CD4-positive, CD25-positive, alpha-beta regulatory T cell (primary cell): ENCODE data around the gene SRGAP2B. TPM values are rescaled to one million over a fixed set of nuclear protein-coding genes. Genes with fewer than 3 reads are reported as not detected.
"Not testable (repeated sequence)": the region's sequence is repeated elsewhere in the genome, so short reads cannot be mapped to it uniquely, and the experiment has no call there.

Source experiments
- ATAC-seq, 2 donors: fragments of 150-1000 bp; cut with Tn5 transposase; one replicate each; pipeline ENCODE4 v1.10.0; 2021; ENCODE audit warnings: low read depth in 2 of 2, moderate number of reproducible peaks in 2 of 2, moderate library complexity in 1 of 2
- DNase-seq, 3 donors: peaks; one replicate each; pipeline versions ENCODE4 v3.0.0 to v3.0.0-alpha.2; 2012 to 2022; ENCODE audit warnings: mixed read lengths in 1 of 3
- H3K27ac ChIP-seq: one replicate; pipeline ENCODE4 v1.7.0; 2013; ENCODE audit warnings: mild to moderate bottlenecking, low read length; ENCODE audit not compliant: insufficient read depth, poor library complexity, severe bottlenecking
- H3K27me3 ChIP-seq: one replicate; pipeline ENCODE4 v1.7.0; 2013; ENCODE audit warnings: low read length; ENCODE audit not compliant: control insufficient read depth, insufficient read depth
- H3K36me3 ChIP-seq: one replicate; pipeline ENCODE4 v1.7.0; 2013; ENCODE audit warnings: mild to moderate bottlenecking, low read length, moderate library complexity; ENCODE audit not compliant: control insufficient read depth, insufficient read depth
- H3K4me1 ChIP-seq: 2 replicates; pipeline ENCODE4 v1.7.0; 2013; ENCODE audit warnings: mild to moderate bottlenecking, low read length; ENCODE audit not compliant: insufficient read depth, control insufficient read depth, poor library complexity, severe bottlenecking
- H3K4me3 ChIP-seq: one replicate; pipeline ENCODE4 v1.7.0; 2013; ENCODE audit warnings: low read depth, mild to moderate bottlenecking, low read length, moderate library complexity
- H3K9me3 ChIP-seq, 2 experiments: 1 replicate in 1 of 2; 2 replicates in 1 of 2; pipeline ENCODE4 v1.7.0; 2013; ENCODE audit warnings: low read length in 2 of 2, mild to moderate bottlenecking in 1 of 2, moderate library complexity in 1 of 2; ENCODE audit not compliant: control insufficient read depth in 2 of 2
- H3K27ac Mint-ChIP-seq, 3 donors: one replicate each; pipeline ENCODE4 v1.8.0; 2020 to 2022; ENCODE audit warnings: mild to moderate bottlenecking in 3 of 3, mixed read lengths in 3 of 3, moderate library complexity in 2 of 3
- H3K27me3 Mint-ChIP-seq: one replicate; pipeline ENCODE4 v1.8.0; 2022; ENCODE audit warnings: mild to moderate bottlenecking, mixed read lengths
- H3K36me3 Mint-ChIP-seq: one replicate; pipeline ENCODE4 v1.8.0; 2020; ENCODE audit warnings: mixed read lengths
- H3K4me1 Mint-ChIP-seq, 4 donors: one replicate each; pipeline ENCODE4 v1.8.0; 2020 to 2022; ENCODE audit warnings: mixed read lengths in 4 of 4, mild to moderate bottlenecking in 1 of 4
- H3K4me3 Mint-ChIP-seq, 4 donors: one replicate each; pipeline ENCODE4 v1.8.0; 2020 to 2022; ENCODE audit warnings: mild to moderate bottlenecking in 4 of 4, mixed read lengths in 4 of 4, moderate library complexity in 3 of 4
- H3K9me3 Mint-ChIP-seq, 7 donors: one replicate each; pipeline ENCODE4 v1.8.0; 2020 to 2022; ENCODE audit warnings: mixed read lengths in 7 of 7, mild to moderate bottlenecking in 3 of 7, moderate library complexity in 2 of 7
- polyA plus RNA-seq, 4 donors: library from polyadenylated mRNA; unstranded; fragments of 300-500 nt; fragmentation: Illumina TruSeq; gene quantifications; one replicate each; pipeline ENCODE4 v1.2.3, GENCODE V29; 2021
- total RNA-seq: library from RNA; stranded (reverse); gene quantifications from one replicate; pipeline ENCODE4 v1.2.3, GENCODE V29; 2022

Gene SRGAP2B
- total and polyA plus RNA-seq, 5 donors from 2014 or later, result 1.2 to 36.7 (median 2.1) TPM

DNA sequence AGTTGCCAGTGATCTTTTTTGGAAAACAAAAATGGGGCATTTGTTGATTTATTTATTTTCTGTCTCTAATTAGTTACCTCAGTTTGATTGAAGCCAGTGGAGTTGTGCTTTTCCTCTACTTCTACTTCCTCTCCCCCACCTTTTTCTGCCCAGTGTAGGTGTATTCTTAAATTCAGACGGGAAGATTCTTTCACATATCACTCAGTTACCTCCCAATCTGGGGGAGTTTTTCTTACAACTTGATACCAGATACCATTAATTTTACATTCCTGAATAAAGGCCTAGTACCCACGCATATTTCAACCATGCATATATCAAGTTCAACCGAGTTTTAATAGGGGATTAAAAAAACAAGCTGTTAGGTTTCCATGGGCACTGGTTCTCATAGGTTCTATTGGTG, 16.5 kb upstream of the SRGAP2B start:
- H3K9me3 Mint-ChIP-seq, H3K27me3 ChIP-seq, H3K4me1 Mint-ChIP-seq, DNase-seq, H3K36me3 Mint-ChIP-seq, H3K4me1 ChIP-seq, H3K4me3 ChIP-seq, H3K27me3 Mint-ChIP-seq, H3K4me3 Mint-ChIP-seq, H3K27ac ChIP-seq, H3K27ac Mint-ChIP-seq, ATAC-seq, H3K36me3 ChIP-seq, H3K9me3 ChIP-seq: not testable (repeated sequence)

DNA sequence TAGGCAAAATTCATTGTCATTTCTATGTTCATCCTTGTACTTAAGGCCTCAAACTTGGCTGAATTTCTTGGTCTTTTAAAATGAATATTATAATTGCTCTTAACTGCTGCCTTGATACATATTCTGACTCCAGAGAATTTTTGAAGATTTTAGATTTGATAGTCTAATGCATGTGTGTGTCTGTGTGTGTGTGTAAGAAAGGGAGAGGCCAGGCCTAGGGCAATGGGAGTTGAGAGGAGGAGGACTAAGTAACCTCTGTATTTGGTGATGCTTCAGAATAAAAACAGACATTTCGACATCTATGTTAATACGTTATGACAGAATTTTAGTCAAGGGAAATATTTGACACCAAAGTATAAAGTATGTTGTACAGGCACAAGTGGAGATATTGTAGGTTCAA, 8.2 kb upstream of the SRGAP2B start:
- not testable (repeated sequence) for H3K9me3 ChIP-seq, H3K27me3 ChIP-seq, H3K9me3 Mint-ChIP-seq, H3K27me3 Mint-ChIP-seq, H3K36me3 Mint-ChIP-seq, H3K4me3 Mint-ChIP-seq, DNase-seq, H3K36me3 ChIP-seq, H3K4me3 ChIP-seq, H3K27ac Mint-ChIP-seq, H3K27ac ChIP-seq, H3K4me1 Mint-ChIP-seq, H3K4me1 ChIP-seq, ATAC-seq

DNA sequence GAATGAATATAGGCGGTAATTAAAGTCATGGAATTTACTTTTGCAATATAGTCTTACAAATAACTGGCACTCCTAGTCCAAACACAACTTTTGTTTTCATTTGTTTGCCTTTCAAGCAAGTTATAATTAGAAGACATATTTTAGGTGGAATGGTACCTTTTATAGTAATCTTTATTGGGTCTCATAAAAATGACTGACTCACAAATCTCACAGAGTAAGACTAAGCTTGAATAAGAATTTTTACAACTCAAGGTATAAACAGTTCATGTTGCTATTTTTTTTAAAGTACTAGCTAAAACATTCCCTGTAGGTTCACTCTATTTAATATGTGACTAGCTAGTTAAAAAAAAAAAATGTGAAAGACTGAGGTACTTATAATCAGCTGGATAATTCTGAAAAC, 6.6 kb upstream of the SRGAP2B start:
- not testable (repeated sequence) for H3K36me3 ChIP-seq, H3K36me3 Mint-ChIP-seq, H3K4me3 ChIP-seq, H3K27ac ChIP-seq, H3K4me3 Mint-ChIP-seq, H3K27me3 Mint-ChIP-seq, H3K9me3 ChIP-seq, DNase-seq, H3K27ac Mint-ChIP-seq, H3K27me3 ChIP-seq, H3K4me1 Mint-ChIP-seq, H3K9me3 Mint-ChIP-seq, H3K4me1 ChIP-seq, ATAC-seq

DNA sequence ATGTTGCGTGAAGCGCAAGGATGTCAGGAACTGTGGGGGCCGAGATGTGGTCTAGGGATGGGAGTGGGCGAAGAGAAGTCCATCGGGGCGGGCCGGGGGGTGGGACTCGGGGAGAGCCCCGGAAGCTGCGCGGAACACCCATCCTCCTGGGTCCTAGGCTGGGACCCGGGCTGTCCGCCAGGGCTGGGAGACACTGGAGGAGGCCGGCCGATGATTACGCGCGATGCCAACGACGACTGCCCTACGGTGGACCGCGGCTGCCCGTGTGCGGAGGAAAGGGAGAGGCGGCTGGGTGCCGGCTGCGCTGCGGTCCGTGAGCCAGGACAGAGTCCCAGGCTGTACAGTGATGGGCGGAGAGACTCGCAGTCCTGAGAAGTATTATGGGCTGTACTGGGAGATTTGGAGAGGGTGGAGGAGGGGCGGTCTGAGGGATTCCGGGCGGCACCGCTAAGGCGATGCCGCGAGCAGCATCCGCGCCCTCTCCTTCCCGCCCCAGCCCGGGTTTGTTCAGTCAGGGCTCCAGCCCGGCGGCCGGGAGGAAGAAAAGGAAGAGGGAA, 395 bp downstream of the SRGAP2B start:
- H3K27me3 Mint-ChIP-seq, ATAC-seq, H3K4me1 ChIP-seq, H3K27ac ChIP-seq, H3K9me3 ChIP-seq, H3K4me3 ChIP-seq, H3K4me1 Mint-ChIP-seq, H3K36me3 Mint-ChIP-seq, H3K9me3 Mint-ChIP-seq, H3K36me3 ChIP-seq, H3K27ac Mint-ChIP-seq, H3K27me3 ChIP-seq: not testable (repeated sequence)
- peak overlapping the region in 2 of 4 donors; percentile 44 to 70 for H3K4me3 Mint-ChIP-seq
- peak in 2 of 3 donors; percentile 2 to 3 for DNase-seq

DNA sequence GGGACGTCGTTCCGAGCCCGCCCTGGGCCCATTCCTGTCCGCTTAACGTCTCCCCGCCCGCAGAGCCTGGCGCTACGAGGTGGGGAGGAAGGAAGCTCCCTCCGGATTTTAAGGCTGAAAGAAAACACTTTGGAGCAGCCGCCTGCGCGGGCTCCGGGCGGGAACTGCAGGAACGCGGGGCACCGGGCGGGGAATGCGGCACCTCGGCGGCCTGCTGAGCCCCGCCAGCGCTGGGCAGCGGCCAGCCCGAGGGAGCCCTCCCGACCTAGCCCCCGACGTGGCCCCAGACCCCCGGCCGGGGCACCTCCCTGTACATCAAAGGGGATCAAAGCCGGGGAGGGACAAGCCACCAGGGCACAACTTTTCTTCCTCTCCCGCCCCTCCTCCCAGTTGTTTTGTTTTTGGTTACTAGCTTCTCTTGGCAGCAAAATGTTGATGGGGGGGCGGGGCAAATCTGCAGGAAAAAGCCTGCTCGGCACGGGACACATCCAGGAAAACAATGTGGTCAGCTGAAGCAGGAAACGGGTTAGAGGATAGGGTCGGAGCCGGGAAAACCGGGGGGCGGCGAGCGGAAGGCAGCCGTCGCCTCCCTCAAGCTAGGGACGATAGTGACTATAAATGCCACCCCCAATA, 1.5 kb downstream of the SRGAP2B start:
- H3K4me1 Mint-ChIP-seq, H3K9me3 Mint-ChIP-seq, H3K36me3 ChIP-seq, H3K4me1 ChIP-seq, H3K27ac ChIP-seq, H3K27me3 ChIP-seq, ATAC-seq, H3K27me3 Mint-ChIP-seq, H3K36me3 Mint-ChIP-seq, H3K9me3 ChIP-seq, H3K4me3 ChIP-seq: not testable (repeated sequence)
- DNase-seq, result peak in 2 of 3 donors; percentile 0 to 1
- Mint-ChIP-seq H3K4me3 (peak overlapping the region; percentile 92 to 97 (median 94)), H3K27ac (peak overlapping the region in 1 of 3 donors; percentile 60)

DNA sequence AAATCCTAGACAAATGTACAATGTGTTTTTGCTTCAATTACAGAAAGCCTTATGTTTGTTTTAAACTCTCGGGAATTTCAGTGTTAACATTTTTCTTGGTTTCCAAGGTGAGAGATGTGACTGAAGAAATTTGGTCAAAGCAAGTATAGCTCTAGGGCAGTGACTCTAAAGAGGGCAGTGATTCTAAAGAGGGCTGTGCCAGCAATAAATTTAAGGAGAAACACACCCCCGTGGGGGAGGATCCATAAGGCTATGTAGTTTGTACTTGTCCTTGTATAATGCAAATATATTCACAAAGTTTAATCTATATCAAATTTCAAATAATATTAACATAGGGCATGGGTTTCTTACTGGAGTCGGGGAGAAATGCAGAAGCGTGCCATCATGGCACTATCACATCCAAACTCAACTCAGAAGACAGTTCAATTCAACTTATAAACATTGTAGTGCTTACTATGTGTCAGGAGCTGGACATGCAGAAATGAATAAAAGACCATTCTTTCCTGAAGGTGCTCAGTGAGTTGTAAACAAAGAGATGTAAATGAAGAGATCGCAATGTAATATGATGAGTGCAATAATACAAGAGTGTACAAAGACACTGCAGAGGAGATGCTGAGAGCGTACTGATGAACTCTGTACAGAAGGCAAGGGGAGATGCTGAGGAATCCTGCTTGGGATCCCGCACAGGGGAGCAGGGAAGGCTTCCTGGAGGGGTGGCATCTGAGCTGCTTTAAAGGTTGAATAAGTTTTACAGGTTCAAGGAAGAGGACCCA, 12.5 kb downstream of the SRGAP2B start:
- H3K4me1 Mint-ChIP-seq, H3K9me3 Mint-ChIP-seq, H3K9me3 ChIP-seq, H3K27me3 ChIP-seq, H3K27ac ChIP-seq, H3K27me3 Mint-ChIP-seq, ATAC-seq, H3K4me1 ChIP-seq, DNase-seq, H3K36me3 Mint-ChIP-seq, H3K27ac Mint-ChIP-seq, H3K36me3 ChIP-seq, H3K4me3 ChIP-seq, H3K4me3 Mint-ChIP-seq: not testable (repeated sequence)

DNA sequence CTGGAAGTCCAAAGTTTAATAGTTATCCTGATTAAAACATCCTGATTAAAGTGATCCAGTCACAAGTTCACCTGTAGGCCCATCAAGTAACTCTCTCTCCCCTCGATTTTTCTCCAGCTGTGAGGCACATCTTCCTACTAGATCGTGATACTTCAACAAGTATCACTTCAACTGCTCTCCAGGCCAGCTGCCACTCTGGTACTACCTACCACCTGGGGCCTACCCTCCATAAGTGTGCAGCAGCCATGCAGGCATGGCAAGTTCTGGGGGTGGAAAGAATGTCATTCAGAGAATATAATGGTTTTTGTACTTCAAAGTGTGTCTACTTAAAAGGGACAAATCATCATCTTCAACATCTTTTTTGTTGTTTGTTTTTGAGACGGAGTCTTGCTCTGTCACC, 14.9 kb downstream of the SRGAP2B start:
- not testable (repeated sequence) for ATAC-seq

DNA sequence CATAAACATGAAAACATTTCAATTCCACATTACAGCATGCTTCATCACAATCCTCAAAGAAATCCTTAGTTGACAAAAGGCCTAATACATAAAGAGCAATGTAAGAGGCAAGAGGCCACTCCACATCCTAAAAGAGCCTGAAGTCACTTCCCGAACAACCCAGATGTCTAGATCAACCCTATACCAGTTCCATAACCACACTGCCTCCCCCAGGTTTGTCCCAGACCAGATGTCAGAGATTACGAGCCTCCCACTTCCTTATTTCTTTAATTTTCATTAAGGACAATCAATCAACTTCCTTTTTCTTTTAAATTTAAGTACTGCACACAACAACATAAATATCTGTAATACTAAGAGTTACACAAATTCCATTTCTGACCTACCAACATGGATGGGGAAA, 15.4 kb downstream of the SRGAP2B start:
- not testable (repeated sequence) for H3K4me1 Mint-ChIP-seq, DNase-seq, H3K27ac ChIP-seq, H3K9me3 Mint-ChIP-seq, H3K27ac Mint-ChIP-seq, H3K27me3 ChIP-seq, H3K4me3 Mint-ChIP-seq, H3K36me3 ChIP-seq, H3K27me3 Mint-ChIP-seq, H3K9me3 ChIP-seq, ATAC-seq, H3K4me1 ChIP-seq, H3K36me3 Mint-ChIP-seq, H3K4me3 ChIP-seq

More for the DNA sequence above, 14.9 kb downstream of the SRGAP2B start:
- DNase-seq, H3K4me1 Mint-ChIP-seq, H3K4me3 Mint-ChIP-seq, H3K9me3 ChIP-seq, H3K27me3 ChIP-seq, H3K36me3 Mint-ChIP-seq, H3K4me1 ChIP-seq, H3K27me3 Mint-ChIP-seq, H3K27ac Mint-ChIP-seq, H3K36me3 ChIP-seq, H3K9me3 Mint-ChIP-seq, H3K27ac ChIP-seq, H3K4me3 ChIP-seq: not testable (repeated sequence)
